Measurements from ENCODE around the gene NCF2.

NCF2 gene

DNA sequence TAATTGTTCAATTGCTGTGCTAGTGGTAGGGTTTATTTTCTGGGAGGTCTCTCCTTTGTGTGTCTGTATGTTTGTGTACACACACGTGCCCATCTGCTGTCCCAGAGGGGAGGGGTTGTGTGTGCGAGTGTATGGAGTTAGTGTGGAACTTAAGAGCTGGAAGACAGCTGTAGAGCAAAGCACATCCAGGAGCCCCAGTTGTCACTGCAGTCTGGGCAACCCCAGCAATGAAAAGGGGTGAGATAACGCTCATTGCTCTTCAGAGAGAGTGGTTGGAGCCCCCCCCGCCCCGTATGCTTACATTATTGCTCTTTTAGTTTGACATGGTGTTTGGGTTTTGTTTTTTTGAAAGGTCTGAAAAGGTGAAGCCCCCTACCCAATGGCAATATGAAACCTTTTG, 36.9 kb downstream of the NCF2 start:
- DNase-seq (ENCODE audit: low read depth in 2 of 3, low spot score in 1 of 3), result no peak

DNA sequence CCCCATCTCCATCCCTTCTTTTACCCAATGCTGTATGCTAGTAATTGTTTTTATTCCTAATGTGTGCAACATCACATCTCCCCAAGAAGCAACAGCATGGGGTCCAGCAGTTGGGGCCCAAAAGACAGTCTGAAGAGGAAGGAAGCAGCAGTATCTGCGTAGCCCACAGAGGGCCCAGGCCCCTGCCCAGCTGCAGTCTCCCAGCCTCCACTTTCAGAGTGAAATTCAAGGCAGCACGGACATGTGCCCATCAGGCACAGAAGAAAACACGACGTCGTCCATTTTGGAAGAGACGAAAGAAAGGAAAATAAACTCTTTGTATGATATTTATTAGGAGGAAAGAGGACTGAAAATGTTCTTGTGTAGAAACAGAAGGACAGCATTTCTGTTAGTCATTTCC, 37.4 kb downstream of the NCF2 start:
- DNase-seq (ENCODE audit: low read depth in 2 of 3, low spot score in 1 of 3), result no peak

- DNase-seq (ENCODE audit: low read depth in 2 of 3, low spot score in 1 of 3), result no peak
These were observed 37.8 kb downstream of the NCF2 start for GRCh38 chr1:183552441-183552840.

- DNase-seq (ENCODE audit: low read depth in 2 of 3, low spot score in 1 of 3), result no peak
These were observed 38.3 kb downstream of the NCF2 start for GRCh38 chr1:183551924-183552323.

GRCh38 chr1:183550915-183551314, 39.3 kb downstream of the NCF2 start:
- no peak for DNase-seq (ENCODE audit: low read depth in 2 of 3, low spot score in 1 of 3)

- no peak for DNase-seq (ENCODE audit: low read depth in 2 of 3, low spot score in 1 of 3)
These were observed 42.1 kb downstream of the NCF2 start for GRCh38 chr1:183548116-183548515.

GRCh38 chr1:183546427-183546826, 43.8 kb downstream of the NCF2 start:
- no peak for DNase-seq (ENCODE audit: low read depth in 2 of 3, low spot score in 1 of 3)

DNA sequence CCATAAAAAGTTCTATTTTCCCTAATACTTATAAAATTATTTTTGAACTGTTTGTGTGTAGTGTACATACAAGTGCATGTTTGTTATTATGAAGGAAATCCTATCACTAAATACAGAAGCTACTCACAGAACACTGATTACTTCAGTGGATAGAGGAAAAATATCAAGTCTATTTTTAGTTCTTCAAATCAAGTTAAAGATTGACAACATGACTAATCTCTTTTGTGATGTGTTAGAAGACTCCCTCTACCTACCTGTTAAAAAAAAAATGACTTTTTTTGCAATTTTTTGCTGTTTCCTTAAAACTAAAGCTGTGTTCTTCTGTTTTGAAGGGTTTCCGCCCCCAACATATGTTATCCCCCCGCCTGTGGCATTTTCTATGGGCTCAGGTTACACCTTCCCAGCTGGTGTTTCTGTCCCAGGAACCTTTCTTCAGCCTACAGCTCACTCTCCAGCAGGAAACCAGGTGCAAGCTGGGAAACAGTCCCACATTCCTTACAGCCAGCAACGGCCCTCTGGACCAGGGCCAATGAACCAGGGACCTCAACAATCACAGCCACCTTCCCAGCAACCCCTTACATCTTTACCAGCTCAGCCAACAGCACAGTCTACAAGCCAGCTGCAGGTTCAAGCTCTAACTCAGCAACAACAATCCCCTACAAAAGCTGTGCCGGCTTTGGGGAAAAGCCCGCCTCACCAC, 45.5 kb downstream of the NCF2 start:
- DNase-seq (ENCODE audit: low read depth in 2 of 3, low spot score in 1 of 3), result no peak

GRCh38 chr1:183543619-183544204, 46.5 kb downstream of the NCF2 start:
- DNase-seq (ENCODE audit: low read depth in 2 of 3, low spot score in 1 of 3), result no peak

DNA sequence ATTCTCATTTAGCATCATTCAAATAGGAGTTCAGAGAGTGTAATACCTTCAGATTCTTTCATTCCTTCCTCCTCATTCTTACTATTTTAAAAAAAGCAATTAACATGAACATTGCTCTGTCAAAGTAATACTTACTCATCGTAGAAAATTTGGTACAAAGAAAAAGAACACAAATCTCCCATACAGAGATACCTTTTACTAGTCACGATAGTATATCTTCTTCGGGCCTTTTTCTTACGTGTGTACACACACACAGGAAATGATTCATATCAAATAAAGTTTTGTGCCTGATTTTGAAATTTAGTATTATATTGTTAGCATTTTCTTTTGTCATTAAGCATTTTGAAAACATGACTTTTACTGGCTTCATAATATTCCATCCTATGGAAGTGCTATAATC, 52.9 kb downstream of the NCF2 start:
- no peak for DNase-seq (ENCODE audit: low read depth in 2 of 3, low spot score in 1 of 3)

- no peak for DNase-seq (ENCODE audit: low read depth in 2 of 3, low spot score in 1 of 3)
These were observed 56.6 kb downstream of the NCF2 start for GRCh38 chr1:183533617-183534174.

GRCh38 chr1:183528577-183528976, 61.7 kb downstream of the NCF2 start:
- DNase-seq (ENCODE audit: low read depth in 2 of 3, low spot score in 1 of 3), result no peak

DNA sequence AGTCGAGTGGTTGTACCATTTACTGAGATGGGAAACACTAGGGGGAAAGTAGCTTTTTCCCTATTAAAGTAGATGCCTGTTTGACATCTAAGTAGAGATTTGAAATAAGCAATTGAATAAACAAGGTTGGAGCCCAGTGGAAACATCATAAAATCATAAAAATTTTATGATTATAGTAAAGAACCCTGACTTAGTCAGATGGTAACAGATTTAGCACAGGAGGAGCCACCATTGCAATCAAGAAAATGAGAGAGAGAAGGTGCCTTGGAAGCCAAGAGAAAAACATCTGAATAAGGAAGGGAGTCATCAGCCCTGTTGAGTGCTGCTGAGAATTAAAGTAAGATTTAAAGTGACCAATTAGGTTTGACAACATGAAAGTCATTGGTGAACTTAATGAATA, 68.2 kb downstream of the NCF2 start:
- no peak for DNase-seq (ENCODE audit: low read depth in 2 of 3, low spot score in 1 of 3)

DNA sequence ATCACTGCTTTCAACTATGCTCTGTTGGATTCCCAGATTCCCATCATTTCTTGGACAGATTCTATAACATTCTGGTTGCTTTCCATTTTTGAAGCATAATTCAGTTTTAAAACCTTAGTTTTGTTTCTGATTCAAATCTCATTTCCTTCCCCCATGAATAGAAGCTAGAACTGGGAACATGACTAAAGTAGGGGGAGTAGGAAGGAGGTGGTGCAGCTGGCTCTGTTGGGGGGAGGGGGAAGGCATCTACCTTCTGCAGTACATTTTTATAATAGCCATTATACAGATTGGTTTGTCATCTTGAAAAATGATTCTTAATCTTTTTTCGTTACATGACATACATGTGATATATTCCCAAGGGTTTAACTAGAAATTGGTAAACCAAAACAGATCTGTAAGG, 69.9 kb downstream of the NCF2 start:
- DNase-seq (ENCODE audit: low read depth in 2 of 3, low spot score in 1 of 3), result no peak

DNA sequence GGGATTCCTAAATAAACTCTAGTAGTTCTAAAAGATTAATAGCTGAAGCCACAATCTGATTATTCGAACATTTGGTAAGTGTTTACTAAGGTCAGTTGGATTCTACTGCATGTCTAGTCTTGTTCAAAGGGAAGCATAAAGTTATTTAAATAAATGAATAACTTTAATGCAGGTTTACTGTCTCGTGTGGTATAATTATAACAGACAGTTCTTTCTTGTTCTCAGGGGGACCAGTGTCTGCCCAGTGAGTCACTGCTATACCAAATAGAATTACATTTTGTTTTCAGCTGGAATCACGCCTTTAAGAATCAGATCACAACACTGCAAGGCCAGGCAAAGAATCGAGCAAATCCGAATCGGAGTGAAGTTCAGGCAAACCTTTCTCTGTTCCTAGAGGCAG, 72.9 kb downstream of the NCF2 start:
- DNase-seq (ENCODE audit: low read depth in 2 of 3, low spot score in 1 of 3), result no peak

DNA sequence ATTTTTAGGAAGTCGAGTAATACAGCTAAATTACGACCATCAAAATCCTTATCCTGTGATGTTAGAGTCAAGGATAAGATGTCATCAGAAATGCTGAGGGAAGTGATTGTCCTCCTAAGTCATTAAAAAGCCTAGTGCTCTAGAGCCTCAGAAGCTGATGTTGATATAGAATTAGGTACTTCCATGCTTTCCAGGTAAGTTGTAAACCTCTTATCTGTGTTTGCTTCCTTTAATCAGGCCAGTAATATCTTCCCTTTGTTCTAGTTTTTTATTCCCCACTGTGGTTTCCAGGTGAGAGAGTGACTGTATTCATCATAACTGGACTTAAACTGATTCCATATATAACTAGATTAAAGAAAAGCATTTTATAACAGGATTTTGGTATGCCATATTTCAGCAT, 73.5 kb downstream of the NCF2 start:
- no peak for DNase-seq (ENCODE audit: low read depth in 2 of 3, low spot score in 1 of 3)

- no peak for DNase-seq (ENCODE audit: low read depth in 2 of 3, low spot score in 1 of 3)
These were observed 75.1 kb downstream of the NCF2 start for GRCh38 chr1:183515002-183515689.

GRCh38 chr1:183514235-183514634, 76.0 kb downstream of the NCF2 start:
- DNase-seq (ENCODE audit: low read depth in 2 of 3, low spot score in 1 of 3), result no peak

GRCh38 chr1:183512450-183512849, 77.8 kb downstream of the NCF2 start:
- no peak for DNase-seq (ENCODE audit: low read depth in 2 of 3, low spot score in 1 of 3)

GRCh38 chr1:183508694-183509093, 81.6 kb downstream of the NCF2 start:
- DNase-seq (ENCODE audit: low read depth in 2 of 3, low spot score in 1 of 3), result no peak

DNA sequence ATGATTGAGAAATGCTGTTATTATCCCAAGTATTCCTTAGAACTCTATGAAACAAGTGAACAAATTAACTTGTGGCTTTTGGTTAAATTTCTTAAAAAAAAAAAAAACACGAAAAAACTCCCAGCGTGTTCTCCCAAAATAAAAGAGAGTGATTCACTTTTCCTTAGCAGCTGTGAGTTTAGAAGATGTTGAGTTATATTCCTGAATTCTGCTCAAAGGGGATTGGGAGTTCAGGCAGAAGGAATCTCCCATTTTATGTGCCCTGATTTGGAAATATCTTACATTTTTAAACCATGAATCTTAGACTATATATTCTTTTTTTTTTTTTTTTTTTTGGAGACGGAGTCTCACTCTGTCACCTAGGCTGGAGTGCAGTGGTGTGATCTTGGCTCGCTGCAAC, 83.7 kb downstream of the NCF2 start:
- no peak for DNase-seq (ENCODE audit: low read depth in 2 of 3, low spot score in 1 of 3)

Data from stimulated activated CD4-positive, alpha-beta T cell treated with anti-CD3 and anti-CD28 coated beads, Interleukin-12 subunit alpha, Interleukin-12 subunit beta, amount 100 ng/mL, for 48 hours (primary cell).